ENCODE data around the gene ADAMTS2.

- no peak for TF ChIP-seq CREB1 (IDR thresholded peaks at IDR 0.05)
- no peak for TF ChIP-seq SIN3A (conservative IDR thresholded peaks at IDR 0.05 in 1 of 2, IDR thresholded peaks at IDR 0.05 in 1 of 2; ENCODE audit: low read depth in 1 of 2, low read length in 2 of 2)
- no peak for TF ChIP-seq CTCF (IDR thresholded peaks at IDR 0.05; ENCODE audit: control extremely low read depth in 1 of 3, insufficient read depth in 1 of 3, low read depth in 1 of 3, low read length in 3 of 3)
- TF ChIP-seq BCL11A (IDR thresholded peaks at IDR 0.05; ENCODE audit: low read depth in 2 of 2, low read length in 2 of 2), result no peak
- TF ChIP-seq POLR2AphosphoS5 (IDR thresholded peaks at IDR 0.05; ENCODE audit: low read depth, low read length), result no peak
- no peak for TF ChIP-seq SIX5 (IDR thresholded peaks at IDR 0.05; ENCODE audit: low read depth, low read length)
- TF ChIP-seq SRF (IDR thresholded peaks at IDR 0.05; ENCODE audit: low read depth, low read length), result no peak
- no peak for TF ChIP-seq EP300 (IDR thresholded peaks at IDR 0.05; ENCODE audit: borderline replicate concordance in 1 of 2, low read depth in 2 of 2, low read length in 2 of 2)
Measured at GRCh38 chr5:179227229-179227579, 118.1 kb downstream of the ADAMTS2 start.
